Lower lobe of right lung (tissue), 2 donors: ENCODE measurements around the gene CEACAM21. TPM values are rescaled to one million over a fixed set of nuclear protein-coding genes. Genes with fewer than 3 reads are reported as not detected.

Experiments used
- ATAC-seq, 2 donors: fragments of 200-7000 bp; cut with Tn5 transposase; one replicate each; pipeline ENCODE4 v1.9.1; 2020 to 2022; ENCODE audit warnings: mild to moderate bottlenecking in 2 of 2, moderate library complexity in 2 of 2
- DNase-seq: peaks from one replicate; pipeline ENCODE4 v3.0.0-alpha.2; 2020
- H3K27ac ChIP-seq: fragments of 200-600 bp; one replicate; pipeline ENCODE4 v1.8.0; 2022
- H3K27me3 ChIP-seq: fragments of 200-600 bp; one replicate; pipeline ENCODE4 v1.8.0; 2022; ENCODE audit warnings: low read depth
- H3K36me3 ChIP-seq: fragments of 200-600 bp; one replicate; pipeline ENCODE4 v1.8.0; 2022; ENCODE audit warnings: mild to moderate bottlenecking
- H3K4me1 ChIP-seq: fragments of 200-600 bp; one replicate; pipeline ENCODE4 v1.8.0; 2022
- H3K4me3 ChIP-seq: fragments of 200-600 bp; one replicate; pipeline ENCODE4 v1.8.0; 2022; ENCODE audit warnings: mild to moderate bottlenecking
- H3K9me3 ChIP-seq: fragments of 200-600 bp; one replicate; pipeline ENCODE4 v1.8.0; 2022
- CTCF ChIP-seq: fragments of 200-600 bp; IDR thresholded peaks from one replicate; pipeline ENCODE4 v1.8.0; 2022; ENCODE audit warnings: antibody characterized with exemption, mild to moderate bottlenecking
- intact Hi-C: fragments of 100-400 bp; cut with DNase I; formaldehyde crosslinking; loops from one replicate; pipeline ENCODE4 v1.11.0; 2022
- total RNA-seq: library from RNA; stranded (reverse); fragmentation: NEBNext Ultra II Directional; extraction: Animal tissue kit (Norgen Biotek cat#: 25700); gene quantifications from one replicate; pipeline ENCODE4 v1.2.1, GENCODE V29; 2021
- donor health status: DM: no; HTN: yes; CAD: no; lungs with severe emphysema.

CEACAM21 gene
- total RNA-seq, 1 donor from 2014 or later: 28.8 TPM

GRCh38 chr19:41589371-41589770, 13.4 kb downstream of the CEACAM21 start:
- TF ChIP-seq CTCF: no peak
- intact Hi-C loops: no loop called here
- no peaks in the 10 kb centered on the region for H3K9me3 ChIP-seq
- H3K4me3 ChIP-seq: no peak overlapping the region
- no peaks in the 10 kb centered on the region for H3K36me3 ChIP-seq
- H3K27ac ChIP-seq: no peak overlapping the region
- peaks cover 7% of the 10 kb centered on the region for H3K27me3 ChIP-seq
- no peak for ATAC-seq
- no peak for DNase-seq
- no peaks in the 10 kb centered on the region for H3K4me1 ChIP-seq

- ATAC-seq: no peak
- Histone ChIP-seq H3K27me3 (peaks cover 7% of the 10 kb centered on the region), H3K9me3 (no peaks in the 10 kb centered on the region), H3K4me1 (peaks cover 5% of the 10 kb centered on the region), H3K27ac (no peak overlapping the region), H3K36me3 (no peaks in the 10 kb centered on the region), H3K4me3 (no peak overlapping the region)
- DNase-seq: no peak
- intact Hi-C loops: no loop called here
- TF ChIP-seq CTCF: no peak
These were observed 15.0 kb downstream of the CEACAM21 start for GRCh38 chr19:41590936-41591335.

GRCh38 chr19:41591951-41592562, 16.1 kb downstream of the CEACAM21 start:
- Histone ChIP-seq H3K9me3 (no peaks in the 10 kb centered on the region), H3K27me3 (peaks cover 15% of the 10 kb centered on the region), H3K36me3 (no peaks in the 10 kb centered on the region), H3K4me1 (peaks cover 5% of the 10 kb centered on the region), H3K4me3 (no peak overlapping the region), H3K27ac (no peak overlapping the region)
- intact Hi-C loops: no loop called here
- ATAC-seq (no peak), DNase-seq (no peak)
- no peak for TF ChIP-seq CTCF

GRCh38 chr19:41595258-41595889, 19.4 kb downstream of the CEACAM21 start:
- ATAC-seq: peak; percentile 86 to 90

GRCh38 chr19:41595890-41596280, 19.9 kb downstream of the CEACAM21 start:
- DNase-seq (no peak), ATAC-seq (no peak)
- H3K36me3 ChIP-seq: no peaks in the 10 kb centered on the region
- H3K27ac ChIP-seq: no peak overlapping the region
- peaks cover 24% of the 10 kb centered on the region for H3K27me3 ChIP-seq
- TF ChIP-seq CTCF: no peak
- intact Hi-C loops: no loop called here
- peaks cover 5% of the 10 kb centered on the region for H3K4me1 ChIP-seq
- H3K9me3 ChIP-seq: no peaks in the 10 kb centered on the region
- no peak overlapping the region for H3K4me3 ChIP-seq

More at GRCh38 chr19:41595258-41595889, 19.4 kb downstream of the CEACAM21 start:
- Histone ChIP-seq H3K4me3 (no peak overlapping the region), H3K4me1 (peaks cover 5% of the 10 kb centered on the region), H3K27ac (no peak overlapping the region), H3K36me3 (no peaks in the 10 kb centered on the region), H3K9me3 (no peaks in the 10 kb centered on the region), H3K27me3 (peaks cover 24% of the 10 kb centered on the region)
- TF ChIP-seq CTCF: peak; percentile 69
- DNase-seq: no peak
- intact Hi-C loops: no loop called here
